Neural crest cell (in vitro differentiated cells): Measurements from ENCODE around the gene NSUN2. TPM values are rescaled to one million over a fixed set of nuclear protein-coding genes. Genes with fewer than 3 reads are reported as not detected.
"Not testable (repeated sequence)": the region's sequence is repeated elsewhere in the genome, so short reads cannot be mapped to it uniquely, and the experiment has no call there.

Experiments
- DNase-seq: peaks from one replicate; pipeline ENCODE4 v3.0.0; 2021; ENCODE audit warnings: low read depth, mixed read lengths, low spot score
- H3K27ac Mint-ChIP-seq: one replicate; pipeline ENCODE4 v1.8.0; 2021; ENCODE audit warnings: mild to moderate bottlenecking, mixed read lengths; ENCODE audit not compliant: unreplicated experiment
- H3K27me3 Mint-ChIP-seq: 2 replicates; pipeline ENCODE4 v1.8.0; 2021; ENCODE audit warnings: low read depth, mild to moderate bottlenecking, mixed read lengths
- H3K36me3 Mint-ChIP-seq: 2 replicates; pipeline ENCODE4 v1.8.0; 2021; ENCODE audit warnings: low read depth, mild to moderate bottlenecking, mixed read lengths
- H3K4me1 Mint-ChIP-seq: 2 replicates; pipeline ENCODE4 v1.8.0; 2021; ENCODE audit warnings: mixed read lengths
- H3K4me3 Mint-ChIP-seq: one replicate; pipeline ENCODE4 v1.8.0; 2021; ENCODE audit warnings: mild to moderate bottlenecking, mixed read lengths
- H3K9me3 Mint-ChIP-seq: 2 replicates; pipeline ENCODE4 v1.8.0; 2021; ENCODE audit warnings: mixed read lengths
- CTCF ChIP-seq: fragments of 200-600 bp; sonication (generic); conservative IDR thresholded peaks from 2 replicates; pipeline ENCODE4 v1.5.0; 2021; ENCODE audit warnings: antibody characterized with exemption, mild to moderate bottlenecking
- total RNA-seq: library from RNA; stranded (reverse); gene quantifications from 2 replicates; pipeline ENCODE4 v1.2.1, GENCODE V29; 2021

Gene NSUN2
- total RNA-seq, 1 donor from 2014 or later: 76.9 TPM

- no peak overlapping the region for H3K4me3 Mint-ChIP-seq
- H3K4me1 Mint-ChIP-seq: no peaks in the 10 kb centered on the region
- TF ChIP-seq CTCF: no peak
- no peak overlapping the region for H3K27ac Mint-ChIP-seq
- H3K36me3 Mint-ChIP-seq: peaks cover 52% of the 10 kb centered on the region
- peaks cover 19% of the 10 kb centered on the region for H3K9me3 Mint-ChIP-seq
- DNase-seq: no peak
- no peaks in the 10 kb centered on the region for H3K27me3 Mint-ChIP-seq
Observed at GRCh38 chr5:6673031-6673430, 40.2 kb upstream of the NSUN2 start.

GRCh38 chr5:6668717-6669116, 35.9 kb upstream of the NSUN2 start:
- peaks cover 39% of the 10 kb centered on the region for H3K36me3 Mint-ChIP-seq
- H3K9me3 Mint-ChIP-seq, H3K27me3 Mint-ChIP-seq, H3K4me1 Mint-ChIP-seq, H3K4me3 Mint-ChIP-seq, DNase-seq, H3K27ac Mint-ChIP-seq: not testable (repeated sequence)

- TF ChIP-seq CTCF: no peak
- peaks cover 28% of the 10 kb centered on the region for H3K36me3 Mint-ChIP-seq
- H3K4me1 Mint-ChIP-seq: no peaks in the 10 kb centered on the region
- H3K27ac Mint-ChIP-seq: no peak overlapping the region
- H3K4me3 Mint-ChIP-seq: no peak overlapping the region
- DNase-seq: no peak
- no peaks in the 10 kb centered on the region for H3K27me3 Mint-ChIP-seq
- no peaks in the 10 kb centered on the region for H3K9me3 Mint-ChIP-seq
Observed at GRCh38 chr5:6667648-6668047, 34.8 kb upstream of the NSUN2 start.

- no peak overlapping the region for H3K4me3 Mint-ChIP-seq
- H3K9me3 Mint-ChIP-seq: no peaks in the 10 kb centered on the region
- H3K4me1 Mint-ChIP-seq: no peaks in the 10 kb centered on the region
- no peak overlapping the region for H3K27ac Mint-ChIP-seq
- no peak for TF ChIP-seq CTCF
- no peak for DNase-seq
- H3K27me3 Mint-ChIP-seq: no peaks in the 10 kb centered on the region
- H3K36me3 Mint-ChIP-seq: peaks cover 26% of the 10 kb centered on the region
Observed at GRCh38 chr5:6666762-6667161, 33.9 kb upstream of the NSUN2 start.

GRCh38 chr5:6660688-6661087, 27.8 kb upstream of the NSUN2 start:
- no peak overlapping the region for H3K27ac Mint-ChIP-seq
- no peak for TF ChIP-seq CTCF
- no peak overlapping the region for H3K4me3 Mint-ChIP-seq
- no peak for DNase-seq
- H3K4me1 Mint-ChIP-seq: no peaks in the 10 kb centered on the region
- no peaks in the 10 kb centered on the region for H3K27me3 Mint-ChIP-seq
- peaks cover 26% of the 10 kb centered on the region for H3K36me3 Mint-ChIP-seq
- H3K9me3 Mint-ChIP-seq: peaks cover 4% of the 10 kb centered on the region

GRCh38 chr5:6659941-6660684, 27.3 kb upstream of the NSUN2 start:
- peaks cover 4% of the 10 kb centered on the region for H3K9me3 Mint-ChIP-seq
- H3K27me3 Mint-ChIP-seq: no peaks in the 10 kb centered on the region

More at GRCh38 chr5:6659941-6660684, 27.3 kb upstream of the NSUN2 start:
- no peak for DNase-seq
- Mint-ChIP-seq H3K27ac (no peak overlapping the region), H3K36me3 (peaks cover 30% of the 10 kb centered on the region), H3K4me3 (no peak overlapping the region), H3K4me1 (no peaks in the 10 kb centered on the region)
- TF ChIP-seq CTCF: no peak
